Prostate gland (tissue), 2 donors: ENCODE measurements around the gene ITIH1. TPM values are rescaled to one million over a fixed set of nuclear protein-coding genes. Genes with fewer than 3 reads are reported as not detected.

Source experiments
- DNase-seq: peaks from one replicate; pipeline ENCODE4 v3.0.0-alpha.2; 2019; ENCODE audit warnings: low spot score
- H3K27ac ChIP-seq, 2 donors: fragments of 200-600 bp; sonication (generic); 2 replicates each; pipeline ENCODE4 v1.5.1; 2017 to 2019
- H3K27me3 ChIP-seq: fragments of 200-600 bp; sonication (generic); replicated peaks from 2 replicates; pipeline ENCODE4 v1.5.1; 2019; ENCODE audit not compliant: insufficient read depth
- H3K36me3 ChIP-seq, 2 donors: fragments of 200-600 bp; sonication (generic); 1 replicate in 1 of 2; 2 replicates in 1 of 2; pipeline versions ENCODE4 v1.5.1 to v1.8.1; 2017 to 2019
- H3K4me1 ChIP-seq: fragments of 200-600 bp; sonication (generic); replicated peaks from 2 replicates; pipeline ENCODE4 v1.5.1; 2019
- H3K4me3 ChIP-seq, 2 donors: fragments of 200-600 bp; sonication (generic); 2 replicates each; pipeline ENCODE4 v1.5.1; 2017 to 2019
- H3K9me3 ChIP-seq: fragments of 200-600 bp; sonication (generic); 2 replicates; pipeline ENCODE4 v1.5.1; 2017
- CTCF ChIP-seq, 4 experiments: fragments of 200-600 bp in 2 of 4; fragments of 450-650 bp in 2 of 4; sonication (generic) in 2 of 4; IDR thresholded peaks; 1 replicate in 3 of 4; 2 replicates in 1 of 4; pipeline ENCODE4 v1.5.1; 2016 to 2019; ENCODE audit warnings: antibody characterized with exemption in 4 of 4, mild to moderate bottlenecking in 2 of 4, moderate library complexity in 2 of 4
- POLR2A ChIP-seq: fragments of 450-650 bp; IDR thresholded peaks from one replicate; pipeline ENCODE4 v1.6.1; 2016; ENCODE audit warnings: antibody characterized with exemption, mild to moderate bottlenecking
- POLR2AphosphoS5 ChIP-seq: sonication (generic); formaldehyde crosslinking; IDR thresholded peaks from one replicate; pipeline ENCODE4 v1.6.1; 2017; ENCODE audit warnings: antibody characterized with exemption
- whole genome bisulfite sequencing: methylation state at CpG from one replicate; pipeline ENCODE4 v1.1.5; 2018; 5-methylcytosine and 5-hydroxymethylcytosine counted together
- intact Hi-C: fragments of 100-400 bp; cut with DNase I; formaldehyde crosslinking; loops from one replicate; pipeline ENCODE4 v1.14.2; 2022
- total RNA-seq, 2 donors: library from RNA; depleted of rRNA; stranded (reverse); fragments of >200 nt; gene quantifications; one replicate each; pipeline ENCODE4 v1.1.0, GENCODE V29; 2016

The ITIH1 gene
- total RNA-seq, 2 donors from 2014 or later, result 3.5 TPM; not detected in 1

GRCh38 chr3:52805270-52806039 is 28.1 kb downstream of the ITIH1 start:
- Histone ChIP-seq H3K9me3 (no peaks in the 10 kb centered on the region), H3K36me3 (no peaks in the 10 kb centered on the region), H3K27ac (no peak overlapping the region), H3K27me3 (peaks cover 2% of the 10 kb centered on the region), H3K4me1 (no peaks in the 10 kb centered on the region), H3K4me3 (no peak overlapping the region)
- DNase-seq, result no peak
- intact Hi-C loops, result no loop called here
- 47% methylated on average over 19 of the region's 19 CpGs for WGBS
- TF ChIP-seq POLR2A, result no peak
- no peak for TF ChIP-seq CTCF (IDR thresholded peaks at IDR 0.05)
- no peak for TF ChIP-seq POLR2AphosphoS5

GRCh38 chr3:52809149-52809548 is 31.8 kb downstream of the ITIH1 start:
- Histone ChIP-seq H3K9me3 (no peaks in the 10 kb centered on the region), H3K27me3 (peaks cover 2% of the 10 kb centered on the region), H3K27ac (no peak overlapping the region), H3K4me3 (no peak overlapping the region), H3K36me3 (no peaks in the 10 kb centered on the region), H3K4me1 (no peaks in the 10 kb centered on the region)
- no peak for TF ChIP-seq POLR2AphosphoS5
- no peak for TF ChIP-seq POLR2A
- no peak for TF ChIP-seq CTCF (IDR thresholded peaks at IDR 0.05)
- intact Hi-C loops, result no loop called here
- no peak for DNase-seq
- 85% methylated on average over 2 of the region's 2 CpGs for WGBS

- WGBS, result 74% methylated on average over 7 of the region's 7 CpGs
- no peak overlapping the region for H3K27ac ChIP-seq
- H3K36me3 ChIP-seq, result no peaks in the 10 kb centered on the region
- no peak for DNase-seq
- H3K4me1 ChIP-seq, result no peaks in the 10 kb centered on the region
- intact Hi-C loops, result no loop called here
- no peaks in the 10 kb centered on the region for H3K9me3 ChIP-seq
- peaks cover 2% of the 10 kb centered on the region for H3K27me3 ChIP-seq
- no peak for TF ChIP-seq CTCF (IDR thresholded peaks at IDR 0.05)
- TF ChIP-seq POLR2A, result no peak
- H3K4me3 ChIP-seq, result no peak overlapping the region
These were observed 32.4 kb downstream of the ITIH1 start for GRCh38 chr3:52809662-52810377.

GRCh38 chr3:52810923-52811322 is 33.5 kb downstream of the ITIH1 start:
- Histone ChIP-seq H3K36me3 (no peaks in the 10 kb centered on the region), H3K9me3 (no peaks in the 10 kb centered on the region), H3K27me3 (no peaks in the 10 kb centered on the region), H3K27ac (no peak overlapping the region), H3K4me3 (no peak overlapping the region), H3K4me1 (no peaks in the 10 kb centered on the region)
- no peak for DNase-seq
- 83% methylated on average over 11 of the region's 11 CpGs for WGBS
- intact Hi-C loops, result no loop called here
- TF ChIP-seq POLR2A, result no peak
- no peak for TF ChIP-seq CTCF (IDR thresholded peaks at IDR 0.05)
- no peak for TF ChIP-seq POLR2AphosphoS5
